Neural cell (in vitro differentiated cells): Measurements from ENCODE around the gene PPM1J. TPM values are rescaled to one million over a fixed set of nuclear protein-coding genes. Genes with fewer than 3 reads are reported as not detected.

ENCODE experiments used
- H2AFZ ChIP-seq: fragments of 200-600, 300-800 bp; sonication (generic), shearing (Covaris generic); 2 replicates; pipeline ENCODE4 v1.6.0; 2014; ENCODE audit warnings: low read depth, mild to moderate bottlenecking, antibody characterized with exemption, low read length, moderate library complexity
- H3F3A ChIP-seq: fragments of 200-600 bp; shearing (Covaris generic); 2 replicates; pipeline ENCODE4 v1.6.1; 2016; ENCODE audit warnings: mild to moderate bottlenecking, moderate library complexity, mixed read lengths, antibody characterized with exemption, low read length; ENCODE audit not compliant: insufficient read depth, poor library complexity, severe bottlenecking
- H3K27ac ChIP-seq: fragments of 200-600, 300-800 bp; sonication (generic), shearing (Covaris generic); 2 replicates; pipeline ENCODE4 v1.5.1; 2014; ENCODE audit warnings: mild to moderate bottlenecking, low read length, moderate library complexity
- H3K27me3 ChIP-seq: fragments of 300-800, 200-600 bp; sonication (generic), shearing (Covaris generic); 2 replicates; pipeline ENCODE4 v1.6.0; 2014; ENCODE audit warnings: mild to moderate bottlenecking, low read depth, low read length, moderate library complexity; ENCODE audit not compliant: insufficient read depth
- H3K36me3 ChIP-seq: fragments of 300-800, 200-600 bp; sonication (generic), shearing (Covaris generic); 2 replicates; pipeline ENCODE4 v1.5.1; 2014; ENCODE audit warnings: mild to moderate bottlenecking, antibody characterized with exemption, low read length, moderate library complexity; ENCODE audit not compliant: insufficient read depth
- H3K4me2 ChIP-seq: fragments of 300-800, 200-600 bp; sonication (generic), shearing (Covaris generic); 2 replicates; pipeline ENCODE4 v1.6.0; 2014; ENCODE audit warnings: mild to moderate bottlenecking, low read length
- H3K4me3 ChIP-seq: fragments of 300-800, 200-600 bp; sonication (generic), shearing (Covaris generic); 2 replicates; pipeline ENCODE4 v1.5.1; 2014; ENCODE audit warnings: mild to moderate bottlenecking, low read length, moderate library complexity
- H3K79me2 ChIP-seq: fragments of 200-600 bp; shearing (Covaris generic); replicated peaks from 2 replicates; pipeline ENCODE4 v1.6.0; 2014; ENCODE audit warnings: mild to moderate bottlenecking, low read length, moderate library complexity; ENCODE audit not compliant: insufficient read depth
- H3K9ac ChIP-seq: fragments of 300-800, 200-600 bp; sonication (generic), shearing (Covaris generic); 2 replicates; pipeline ENCODE4 v1.6.1; 2016; ENCODE audit warnings: mild to moderate bottlenecking, low read length, mixed read lengths
- H3K9me2 ChIP-seq: fragments of 200-600 bp; shearing (Covaris generic); 2 replicates; pipeline ENCODE4 v1.6.1; 2016; ENCODE audit warnings: mild to moderate bottlenecking, low read length, mixed read lengths; ENCODE audit not compliant: insufficient read depth
- H3K9me3 ChIP-seq: fragments of 200-600, 300-800 bp; sonication (generic), shearing (Covaris generic); 2 replicates; pipeline ENCODE4 v1.6.1; 2016; ENCODE audit warnings: mild to moderate bottlenecking, mixed run types, low read length, moderate library complexity, mixed read lengths
- H4K20me1 ChIP-seq: fragments of 200-600 bp; shearing (Covaris generic); 2 replicates; pipeline ENCODE4 v1.6.1; 2016; ENCODE audit warnings: mild to moderate bottlenecking, mixed run types; ENCODE audit not compliant: insufficient read depth
- EP300 ChIP-seq: fragments of 450-650 bp; conservative IDR thresholded peaks from 2 replicates; pipeline ENCODE4 v1.6.1; 2014; ENCODE audit warnings: antibody characterized with exemption, mild to moderate bottlenecking, moderate library complexity; ENCODE audit not compliant: poor library complexity, severe bottlenecking
- POLR2AphosphoS5 ChIP-seq: IDR thresholded peaks from 2 replicates; pipeline ENCODE4 v1.6.1; 2012
- RAD21 ChIP-seq: fragments of 450-650 bp; conservative IDR thresholded peaks from 2 replicates; pipeline ENCODE4 v1.6.1; 2014; ENCODE audit warnings: antibody characterized with exemption, mild to moderate bottlenecking, moderate library complexity
- SMC3 ChIP-seq: fragments of 450-650 bp; conservative IDR thresholded peaks from 2 replicates; pipeline ENCODE4 v1.6.1; 2014; ENCODE audit warnings: antibody characterized with exemption, mild to moderate bottlenecking, moderate library complexity; ENCODE audit not compliant: poor library complexity
- polyA plus RNA-seq: library from polyadenylated mRNA; depleted of rRNA; stranded (reverse); fragments of >200 nt; gene quantifications from 2 replicates; pipeline ENCODE4 v1.2.3, GENCODE V29; 2014
- TF ChIP-seq, protein P1 (sequence below): IDR thresholded peaks from 2 replicates; pipeline ENCODE4 v1.6.1; 2012; ENCODE audit warnings: borderline replicate concordance
- TF ChIP-seq, protein P2 (sequence below): fragments of 450-650 bp; IDR thresholded peaks from 2 replicates; pipeline ENCODE4 v1.5.1; 2014; ENCODE audit warnings: antibody characterized with exemption, mild to moderate bottlenecking, moderate library complexity; ENCODE audit not compliant: poor library complexity, severe bottlenecking

PPM1J gene
- polyA plus RNA-seq, 1 donor from 2014 or later: 0.16 TPM

DNA sequence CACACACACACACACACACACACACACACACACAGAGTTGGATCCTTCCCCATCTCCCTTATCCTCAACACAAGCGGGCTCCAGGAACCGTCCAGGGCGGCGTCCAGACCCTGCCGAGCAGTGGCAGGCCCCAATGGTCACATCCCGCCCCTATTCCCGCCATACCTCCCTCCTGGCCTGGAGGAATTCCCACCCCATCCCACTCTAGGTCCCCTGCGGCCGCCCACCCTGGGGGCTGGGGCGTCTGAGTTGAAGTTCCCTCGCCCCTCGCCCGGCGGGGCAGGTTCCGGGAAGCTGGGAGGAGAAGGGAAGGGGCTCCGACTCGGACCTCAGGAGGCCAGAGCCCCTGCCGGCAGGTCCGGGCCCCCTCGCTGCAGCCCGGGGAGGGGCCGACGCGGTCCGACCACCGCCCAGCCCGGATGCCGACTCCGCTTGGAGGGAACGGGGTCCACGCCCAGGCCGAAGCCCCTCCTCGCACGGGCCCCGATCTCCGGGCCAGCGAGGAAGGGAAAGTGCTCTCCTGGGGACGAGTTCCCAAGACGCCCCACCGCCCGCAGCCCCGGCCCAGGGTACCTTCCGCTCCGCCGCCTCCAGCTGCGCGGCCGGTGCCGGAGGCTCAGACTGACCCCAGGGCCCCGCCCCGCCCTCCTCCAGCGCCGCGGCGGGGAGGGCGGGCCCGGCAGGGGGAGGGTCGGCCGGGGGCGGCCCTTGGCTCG lies 8.5 kb downstream of the PPM1J start, which contains the start of gene RHOC:
Gene RHOC (minus strand): TSS at position 623 of the 716 bp plus-strand sequence. CDS start 3,328 bp downstream, outside the sequence.
- H3K36me3 ChIP-seq: no peaks in the 10 kb centered on the region
- H4K20me1 ChIP-seq: no peaks in the 10 kb centered on the region
- H3K27me3 ChIP-seq: peaks cover 13% of the 10 kb centered on the region
- no peak within 1 kb of the TSS for H2AFZ ChIP-seq
- peak within 1 kb of the TSS; percentile 68 for H3K4me3 ChIP-seq
- H3K4me2 ChIP-seq: no peak within 1 kb of the TSS
- TF ChIP-seq, protein P1, sequence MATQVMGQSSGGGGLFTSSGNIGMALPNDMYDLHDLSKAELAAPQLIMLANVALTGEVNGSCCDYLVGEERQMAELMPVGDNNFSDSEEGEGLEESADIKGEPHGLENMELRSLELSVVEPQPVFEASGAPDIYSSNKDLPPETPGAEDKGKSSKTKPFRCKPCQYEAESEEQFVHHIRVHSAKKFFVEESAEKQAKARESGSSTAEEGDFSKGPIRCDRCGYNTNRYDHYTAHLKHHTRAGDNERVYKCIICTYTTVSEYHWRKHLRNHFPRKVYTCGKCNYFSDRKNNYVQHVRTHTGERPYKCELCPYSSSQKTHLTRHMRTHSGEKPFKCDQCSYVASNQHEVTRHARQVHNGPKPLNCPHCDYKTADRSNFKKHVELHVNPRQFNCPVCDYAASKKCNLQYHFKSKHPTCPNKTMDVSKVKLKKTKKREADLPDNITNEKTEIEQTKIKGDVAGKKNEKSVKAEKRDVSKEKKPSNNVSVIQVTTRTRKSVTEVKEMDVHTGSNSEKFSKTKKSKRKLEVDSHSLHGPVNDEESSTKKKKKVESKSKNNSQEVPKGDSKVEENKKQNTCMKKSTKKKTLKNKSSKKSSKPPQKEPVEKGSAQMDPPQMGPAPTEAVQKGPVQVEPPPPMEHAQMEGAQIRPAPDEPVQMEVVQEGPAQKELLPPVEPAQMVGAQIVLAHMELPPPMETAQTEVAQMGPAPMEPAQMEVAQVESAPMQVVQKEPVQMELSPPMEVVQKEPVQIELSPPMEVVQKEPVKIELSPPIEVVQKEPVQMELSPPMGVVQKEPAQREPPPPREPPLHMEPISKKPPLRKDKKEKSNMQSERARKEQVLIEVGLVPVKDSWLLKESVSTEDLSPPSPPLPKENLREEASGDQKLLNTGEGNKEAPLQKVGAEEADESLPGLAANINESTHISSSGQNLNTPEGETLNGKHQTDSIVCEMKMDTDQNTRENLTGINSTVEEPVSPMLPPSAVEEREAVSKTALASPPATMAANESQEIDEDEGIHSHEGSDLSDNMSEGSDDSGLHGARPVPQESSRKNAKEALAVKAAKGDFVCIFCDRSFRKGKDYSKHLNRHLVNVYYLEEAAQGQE: no peak
- no peak for TF ChIP-seq EP300
- TF ChIP-seq, protein P2, sequence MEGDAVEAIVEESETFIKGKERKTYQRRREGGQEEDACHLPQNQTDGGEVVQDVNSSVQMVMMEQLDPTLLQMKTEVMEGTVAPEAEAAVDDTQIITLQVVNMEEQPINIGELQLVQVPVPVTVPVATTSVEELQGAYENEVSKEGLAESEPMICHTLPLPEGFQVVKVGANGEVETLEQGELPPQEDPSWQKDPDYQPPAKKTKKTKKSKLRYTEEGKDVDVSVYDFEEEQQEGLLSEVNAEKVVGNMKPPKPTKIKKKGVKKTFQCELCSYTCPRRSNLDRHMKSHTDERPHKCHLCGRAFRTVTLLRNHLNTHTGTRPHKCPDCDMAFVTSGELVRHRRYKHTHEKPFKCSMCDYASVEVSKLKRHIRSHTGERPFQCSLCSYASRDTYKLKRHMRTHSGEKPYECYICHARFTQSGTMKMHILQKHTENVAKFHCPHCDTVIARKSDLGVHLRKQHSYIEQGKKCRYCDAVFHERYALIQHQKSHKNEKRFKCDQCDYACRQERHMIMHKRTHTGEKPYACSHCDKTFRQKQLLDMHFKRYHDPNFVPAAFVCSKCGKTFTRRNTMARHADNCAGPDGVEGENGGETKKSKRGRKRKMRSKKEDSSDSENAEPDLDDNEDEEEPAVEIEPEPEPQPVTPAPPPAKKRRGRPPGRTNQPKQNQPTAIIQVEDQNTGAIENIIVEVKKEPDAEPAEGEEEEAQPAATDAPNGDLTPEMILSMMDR: no peak
- no peak for TF ChIP-seq POLR2AphosphoS5
- no peak for TF ChIP-seq RAD21
- no peaks in the 10 kb centered on the region for H3K9me2 ChIP-seq
- H3F3A ChIP-seq: no peaks in the 10 kb centered on the region
- H3K79me2 ChIP-seq: no peaks in the 10 kb centered on the region
- H3K9me3 ChIP-seq: no peaks in the 10 kb centered on the region
- H3K9ac ChIP-seq: peak within 1 kb of the TSS; percentile 38
- H3K27ac ChIP-seq: no peak within 1 kb of the TSS

- H3K27ac ChIP-seq: no peak overlapping the region
- H3K36me3 ChIP-seq: no peaks in the 10 kb centered on the region
- TF ChIP-seq RAD21: no peak
- TF ChIP-seq, protein P2: no peak
- TF ChIP-seq POLR2AphosphoS5: no peak
- TF ChIP-seq EP300: no peak
- TF ChIP-seq SMC3: no peak
- H3K27me3 ChIP-seq: peaks cover 13% of the 10 kb centered on the region
- no peaks in the 10 kb centered on the region for H3K79me2 ChIP-seq
- no peaks in the 10 kb centered on the region for H4K20me1 ChIP-seq
- no peak overlapping the region for H3K9ac ChIP-seq
- no peaks in the 10 kb centered on the region for H3F3A ChIP-seq
- H3K9me3 ChIP-seq: no peaks in the 10 kb centered on the region
- H3K4me3 ChIP-seq: no peak overlapping the region
- H3K4me2 ChIP-seq: no peak overlapping the region
- H3K9me2 ChIP-seq: no peaks in the 10 kb centered on the region
- H2AFZ ChIP-seq: no peak overlapping the region
Measured at GRCh38 chr1:112704934-112705627, 10.1 kb downstream of the PPM1J start.
